Activated naive CD8-positive, alpha-beta T cell treated with anti-CD3 and anti-CD28 coated beads, Interleukin-2, amount 50 U/mL, for 16 hours (primary cell): ENCODE measurements around the gene CCR7.

Experiments used
- DNase-seq: peaks from one replicate; pipeline ENCODE4 v3.0.0-alpha.2; 2020; ENCODE audit warnings: low read depth, low spot score

The CCR7 gene

GRCh38 chr17:40562838-40563219 lies 2.4 kb downstream of the CCR7 start:
- no peak for DNase-seq

GRCh38 chr17:40561871-40562611 lies 3.2 kb downstream of the CCR7 start:
- no peak for DNase-seq

- DNase-seq, result no peak
Measured at GRCh38 chr17:40561294-40561870, 3.9 kb downstream of the CCR7 start.

- no peak for DNase-seq
Measured at GRCh38 chr17:40560592-40561293, 4.5 kb downstream of the CCR7 start.

- peak; percentile 72 for DNase-seq
Measured at GRCh38 chr17:40559954-40560591, 5.2 kb downstream of the CCR7 start.

- no peak for DNase-seq
Measured at GRCh38 chr17:40559564-40559916, 5.7 kb downstream of the CCR7 start.

GRCh38 chr17:40558890-40559563 lies 6.2 kb downstream of the CCR7 start:
- no peak for DNase-seq

- no peak for DNase-seq
Measured at GRCh38 chr17:40558300-40558889, 6.9 kb downstream of the CCR7 start.

- DNase-seq, result no peak
Measured at GRCh38 chr17:40557531-40558299, 7.6 kb downstream of the CCR7 start.

GRCh38 chr17:40556884-40557414 lies 8.3 kb downstream of the CCR7 start:
- DNase-seq, result no peak

- DNase-seq, result no peak
Measured at GRCh38 chr17:40556198-40556661, 9.0 kb downstream of the CCR7 start.

- DNase-seq, result no peak
Measured at GRCh38 chr17:40555296-40556190, 9.7 kb downstream of the CCR7 start.

GRCh38 chr17:40554646-40555295 lies 10.5 kb downstream of the CCR7 start:
- DNase-seq, result no peak

- no peak for DNase-seq
Measured at GRCh38 chr17:40553694-40554534, 11.4 kb downstream of the CCR7 start.

- DNase-seq, result no peak
Measured at GRCh38 chr17:40552806-40553693, 12.2 kb downstream of the CCR7 start.

GRCh38 chr17:40551879-40552768 lies 13.1 kb downstream of the CCR7 start:
- DNase-seq, result no peak
